HepG2 (cell line): ENCODE measurements around the gene RXFP1. TPM values are rescaled to one million over a fixed set of nuclear protein-coding genes. Genes with fewer than 3 reads are reported as not detected.

ENCODE experiments used
- ATAC-seq: fragments of 200-7000 bp; cut with Tn5 transposase; 3 replicates; pipeline ENCODE4 v1.9.1; 2020; ENCODE audit warnings: mild to moderate bottlenecking, moderate library complexity
- BruUV-seq: library from RNA; stranded (reverse); fragments of 400-500 nt; replicated peaks from 2 replicates; lab custom pipeline; 2021; lab: Mats Ljungman, UMichigan
- CTCF ChIA-PET: fragments of 300-600 bp; formaldehyde crosslinking; extraction: SDS; loops from one replicate; lab custom pipeline; 2021; ENCODE audit warnings: low total read pairs, inconsistent platforms, low intra/inter-chr PET ratio; lab: Yijun Ruan, JAX
- POLR2A ChIA-PET: fragments of 350-600 bp; sonication (Branson Sonifier 250); formaldehyde crosslinking; loops from one replicate; lab custom pipeline; 2020; ENCODE audit warnings: antibody characterized with exemption, inconsistent platforms; lab: Yijun Ruan, JAX
- DNase-seq: peaks from one replicate; pipeline ENCODE4 v3.0.0-alpha.2; 2015; ENCODE audit warnings: low spot score
- FAIRE-seq: peaks from 3 replicates; lab custom pipeline; 2011; peaks lifted over from hg19 to GRCh38; lab: Jason Lieb, UNC
- H2AFZ ChIP-seq: one replicate; pipeline ENCODE4 v1.6.1; 2011; ENCODE audit warnings: low read length, inconsistent platforms
- H3K27ac ChIP-seq: fragments of 300-600 bp; 3 replicates; pipeline ENCODE4 v1.8.0; 2011; ENCODE audit warnings: mixed run types, mild to moderate bottlenecking, mixed read lengths, low read length, inconsistent platforms; ENCODE audit not compliant: insufficient read depth; ENCODE audit errors: extremely low read length
- H3K27me3 ChIP-seq, 2 experiments: fragments of 200-600 bp in 1 of 2; 2 replicates in 1 of 2; 3 replicates in 1 of 2; pipeline versions ENCODE4 v1.6.0 to v1.8.0; 2011; ENCODE audit warnings: low read length in 2 of 2, mild to moderate bottlenecking in 2 of 2, moderate library complexity in 2 of 2, inconsistent platforms in 1 of 2; ENCODE audit not compliant: insufficient read depth in 2 of 2, control insufficient read depth in 1 of 2
- H3K36me3 ChIP-seq, 2 experiments: fragments of 200-600 bp in 1 of 2; replicated peaks in 1 of 2; 2 replicates in 1 of 2; 3 replicates in 1 of 2; pipeline versions ENCODE4 v1.5.1 to v1.8.0; 2011; ENCODE audit warnings: low read length in 2 of 2, inconsistent platforms in 1 of 2; ENCODE audit not compliant: insufficient read depth in 2 of 2, control insufficient read depth in 1 of 2
- H3K4me1 ChIP-seq: 2 replicates; pipeline ENCODE4 v1.5.1; 2012; ENCODE audit warnings: low read length, inconsistent platforms; ENCODE audit not compliant: insufficient read depth
- H3K4me2 ChIP-seq: 2 replicates; pipeline ENCODE4 v1.6.0; 2011; ENCODE audit warnings: low read depth, low read length, inconsistent platforms
- H3K4me3 ChIP-seq, 3 experiments: fragments of 200-600 bp in 1 of 3; sonication (generic), shearing (Covaris generic) in 1 of 3; replicated peaks in 1 of 3; 2 replicates each; pipeline ENCODE4 v1.5.1; 2011 to 2016; ENCODE audit warnings: low read length in 3 of 3, inconsistent platforms in 2 of 3, low read depth in 2 of 3, mild to moderate bottlenecking in 2 of 3, control low read depth in 1 of 3, mixed read lengths in 1 of 3; ENCODE audit not compliant: insufficient read depth in 1 of 3
- H3K79me2 ChIP-seq: one replicate; pipeline ENCODE4 v1.6.1; 2011; ENCODE audit warnings: low read length, inconsistent platforms; ENCODE audit not compliant: insufficient read depth
- H3K9ac ChIP-seq: 2 replicates; pipeline ENCODE4 v1.6.0; 2011; ENCODE audit warnings: mild to moderate bottlenecking, low read depth, low read length, inconsistent platforms; ENCODE audit not compliant: insufficient read depth
- H3K9me3 ChIP-seq: 2 replicates; pipeline ENCODE4 v1.5.1; 2012; ENCODE audit warnings: mild to moderate bottlenecking, low read length
- H4K20me1 ChIP-seq: 2 replicates; pipeline ENCODE4 v1.6.0; 2011; ENCODE audit warnings: inconsistent platforms, mild to moderate bottlenecking, low read length, moderate library complexity; ENCODE audit not compliant: insufficient read depth
- BRD4 ChIP-seq: sonication (generic); formaldehyde crosslinking; IDR thresholded peaks from 2 replicates; pipeline ENCODE4 v1.4.0; 2020; ENCODE audit warnings: missing genetic modification reagents
- MEF2D ChIP-seq: sonication (generic); formaldehyde crosslinking; IDR thresholded peaks from 2 replicates; pipeline ENCODE4 v1.5.1; 2020; ENCODE audit warnings: mild to moderate bottlenecking, missing genetic modification reagents
- MIXL1 ChIP-seq: IDR thresholded peaks from 2 replicates; pipeline ENCODE4 v1.6.1; 2016
- PLRG1 ChIP-seq: fragments of 450-650 bp; conservative IDR thresholded peaks from 2 replicates; pipeline ENCODE4 v1.6.1; 2016
- RAD21 ChIP-seq: fragments of 450-650 bp; formaldehyde crosslinking; IDR thresholded peaks from 2 replicates; pipeline ENCODE4 v1.5.0; 2020; ENCODE audit warnings: mild to moderate bottlenecking
- SP5 ChIP-seq: IDR thresholded peaks from 2 replicates; pipeline ENCODE4 v1.6.1; 2016; ENCODE audit warnings: low read depth, borderline replicate concordance
- STAG1 ChIP-seq: sonication (generic); formaldehyde crosslinking; IDR thresholded peaks from 2 replicates; pipeline ENCODE4 v1.4.0; 2020; ENCODE audit warnings: missing genetic modification reagents
- ZNF501 ChIP-seq: sonication (generic); formaldehyde crosslinking; IDR thresholded peaks from 2 replicates; pipeline ENCODE4 v1.5.1; 2020; ENCODE audit warnings: mild to moderate bottlenecking, moderate library complexity, missing genetic modification reagents
- WGBS: methylation state at CpG from one replicate; pipeline ENCODE4 v1.1.6; 2017; ENCODE audit warnings: low lambda C conversion rate; 5-methylcytosine and 5-hydroxymethylcytosine counted together
- in situ Hi-C: cut with HindIII; loops from 2 replicates; pipeline ENCODE4 v1.10.0; 2017; ENCODE audit warnings: low pct_unique_long_range_greater_than_20kb; ENCODE audit not compliant: extremely low pct_ligation_motif_present
- intact Hi-C: fragments of 100-400 bp; cut with micrococcal nuclease; formaldehyde crosslinking; loops from one replicate; pipeline ENCODE4 v1.10.0; 2022; ENCODE audit not compliant: unreplicated experiment
- polyA plus RNA-seq, 8 experiments: library from polyadenylated mRNA; depleted of rRNA in 3 of 8; stranded (reverse) in 7 of 8; unstranded in 1 of 8; fragments of >200 nt; fragmentation: Illumina TruSeq in 4 of 8; extraction: Trizol in 4 of 8; gene quantifications; 2 replicates each; pipeline versions ENCODE4 v1.2.1 to v1.2.3, GENCODE V29; 2011 to 2016; ENCODE audit warnings: low read depth in 4 of 8, missing spikeins in 1 of 8, mixed read lengths in 1 of 8; ENCODE audit not compliant: insufficient read depth in 1 of 8
- total RNA-seq, 5 experiments: library from RNA; depleted of rRNA; stranded (reverse); fragments of >200 nt; fragmentation: Illumina TruSeq; extraction: Trizol; gene quantifications; 2 replicates each; pipeline ENCODE4 v1.2.3, GENCODE V29; 2016; ENCODE audit warnings: low read depth in 1 of 5
- TF ChIP-seq, protein P1 (sequence below): IDR thresholded peaks from 2 replicates; pipeline ENCODE4 v1.4.0; 2020; ENCODE audit warnings: mild to moderate bottlenecking, missing genetic modification reagents
- TF ChIP-seq, protein P2 (sequence below): sonication (generic); formaldehyde crosslinking; IDR thresholded peaks from 2 replicates; pipeline ENCODE4 v1.5.0; 2020; ENCODE audit warnings: missing genetic modification reagents
- TF ChIP-seq, protein P3 (sequence below): IDR thresholded peaks from 2 replicates; pipeline ENCODE4 v1.6.1; 2018; ENCODE audit warnings: missing genetic modification reagents
- TF ChIP-seq, protein P4 (sequence below): sonication (generic); formaldehyde crosslinking; IDR thresholded peaks from 2 replicates; pipeline ENCODE4 v1.4.0; 2020; ENCODE audit warnings: mild to moderate bottlenecking, missing genetic modification reagents
- TF ChIP-seq, protein P5 (sequence below): sonication (generic); formaldehyde crosslinking; IDR thresholded peaks from 2 replicates; pipeline ENCODE4 v1.4.0; 2020; ENCODE audit warnings: low read depth, mild to moderate bottlenecking, missing genetic modification reagents

RXFP1 gene
- total and polyA plus RNA-seq, 2 of the 13 experiments (the other 11 are each of a cell fraction or from before 2014, with no cell fraction given) = not detected

DNA sequence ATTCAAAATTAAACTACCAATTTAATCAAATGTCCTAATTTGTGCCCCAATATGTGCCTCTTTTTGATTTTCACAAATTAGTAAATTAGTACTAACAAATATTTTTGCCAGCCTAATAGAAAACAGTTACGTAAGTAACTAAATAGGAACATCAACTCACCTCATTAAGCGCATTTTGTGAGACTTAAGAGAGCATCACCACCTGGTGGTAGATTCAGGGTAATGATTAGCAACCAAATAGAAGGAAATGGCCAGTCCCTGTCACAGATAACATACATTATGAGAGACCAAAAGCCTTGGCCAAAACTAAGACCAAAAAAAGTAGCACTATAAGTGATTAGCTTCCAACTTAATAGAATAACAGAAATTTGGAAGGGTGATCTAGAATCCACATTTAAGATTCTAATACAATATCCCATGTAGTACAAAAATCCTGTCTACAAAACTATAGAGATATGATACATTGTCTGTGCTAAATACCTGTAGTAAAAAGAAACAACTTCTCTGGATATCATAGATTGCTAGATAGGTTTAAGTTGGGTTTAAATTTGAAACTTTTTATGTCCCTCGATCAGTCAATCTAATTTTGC lies 103.3 kb downstream of the RXFP1 start:
- BruUV-seq = no TSS peak
- in situ Hi-C loops (loop anchor here (5.0 to 25.0 kb wide), 2 partner anchors 373 to 638 kb away; no protein-coding TSS in a partner anchor), intact Hi-C loops (loop anchor here (1.0 to 2.0 kb wide), 3 partner anchors 128 to 372 kb away; no protein-coding TSS in a partner anchor)
- Histone ChIP-seq H3K27me3 (no peaks in the 10 kb centered on the region; a peak in 1 of 5 replicates), H3K4me1 (no peaks in the 10 kb centered on the region), H3K9me3 (no peaks in the 10 kb centered on the region), H3K36me3 (no peaks in the 10 kb centered on the region), H3K4me3 (no peak overlapping the region), H2AFZ (no peak overlapping the region), H3K27ac (no peak overlapping the region), H4K20me1 (no peaks in the 10 kb centered on the region), H3K4me2 (no peak overlapping the region), H3K79me2 (no peaks in the 10 kb centered on the region), H3K9ac (no peak overlapping the region)
- peak; percentile 71; the same call in 2 of the 3 replicates for ATAC-seq
- DNase-seq = peak; percentile 53
- FAIRE-seq = peak; percentile 83
- POLR2A ChIA-PET = no interaction called here
- CTCF ChIA-PET = interaction anchor here (0.9 to 1.8 kb wide), 3 partner anchors 365 to 432 kb away, joined by 3 to 22 read pairs (median 10); no protein-coding TSS in a partner anchor
- WGBS = 4% methylated on average over 3 of the region's 3 CpGs
- TF ChIP-seq, protein P1, sequence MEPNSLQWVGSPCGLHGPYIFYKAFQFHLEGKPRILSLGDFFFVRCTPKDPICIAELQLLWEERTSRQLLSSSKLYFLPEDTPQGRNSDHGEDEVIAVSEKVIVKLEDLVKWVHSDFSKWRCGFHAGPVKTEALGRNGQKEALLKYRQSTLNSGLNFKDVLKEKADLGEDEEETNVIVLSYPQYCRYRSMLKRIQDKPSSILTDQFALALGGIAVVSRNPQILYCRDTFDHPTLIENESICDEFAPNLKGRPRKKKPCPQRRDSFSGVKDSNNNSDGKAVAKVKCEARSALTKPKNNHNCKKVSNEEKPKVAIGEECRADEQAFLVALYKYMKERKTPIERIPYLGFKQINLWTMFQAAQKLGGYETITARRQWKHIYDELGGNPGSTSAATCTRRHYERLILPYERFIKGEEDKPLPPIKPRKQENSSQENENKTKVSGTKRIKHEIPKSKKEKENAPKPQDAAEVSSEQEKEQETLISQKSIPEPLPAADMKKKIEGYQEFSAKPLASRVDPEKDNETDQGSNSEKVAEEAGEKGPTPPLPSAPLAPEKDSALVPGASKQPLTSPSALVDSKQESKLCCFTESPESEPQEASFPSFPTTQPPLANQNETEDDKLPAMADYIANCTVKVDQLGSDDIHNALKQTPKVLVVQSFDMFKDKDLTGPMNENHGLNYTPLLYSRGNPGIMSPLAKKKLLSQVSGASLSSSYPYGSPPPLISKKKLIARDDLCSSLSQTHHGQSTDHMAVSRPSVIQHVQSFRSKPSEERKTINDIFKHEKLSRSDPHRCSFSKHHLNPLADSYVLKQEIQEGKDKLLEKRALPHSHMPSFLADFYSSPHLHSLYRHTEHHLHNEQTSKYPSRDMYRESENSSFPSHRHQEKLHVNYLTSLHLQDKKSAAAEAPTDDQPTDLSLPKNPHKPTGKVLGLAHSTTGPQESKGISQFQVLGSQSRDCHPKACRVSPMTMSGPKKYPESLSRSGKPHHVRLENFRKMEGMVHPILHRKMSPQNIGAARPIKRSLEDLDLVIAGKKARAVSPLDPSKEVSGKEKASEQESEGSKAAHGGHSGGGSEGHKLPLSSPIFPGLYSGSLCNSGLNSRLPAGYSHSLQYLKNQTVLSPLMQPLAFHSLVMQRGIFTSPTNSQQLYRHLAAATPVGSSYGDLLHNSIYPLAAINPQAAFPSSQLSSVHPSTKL (CRISPR knock-in tag) = no peak
- TF ChIP-seq ZNF501 (no peak), SP5 (CRISPR knock-in tag) (no peak), RAD21 (CRISPR knock-in tag) (peak; percentile 59; the same call in 1 of the 2 replicates), MEF2D (CRISPR knock-in tag) (no peak), PLRG1 (no peak), STAG1 (peak; percentile 84), BRD4 (CRISPR knock-in tag) (no peak), MIXL1 (CRISPR knock-in tag) (peak; percentile 78; the same call in 1 of the 2 replicates)
- TF ChIP-seq, protein P2, sequence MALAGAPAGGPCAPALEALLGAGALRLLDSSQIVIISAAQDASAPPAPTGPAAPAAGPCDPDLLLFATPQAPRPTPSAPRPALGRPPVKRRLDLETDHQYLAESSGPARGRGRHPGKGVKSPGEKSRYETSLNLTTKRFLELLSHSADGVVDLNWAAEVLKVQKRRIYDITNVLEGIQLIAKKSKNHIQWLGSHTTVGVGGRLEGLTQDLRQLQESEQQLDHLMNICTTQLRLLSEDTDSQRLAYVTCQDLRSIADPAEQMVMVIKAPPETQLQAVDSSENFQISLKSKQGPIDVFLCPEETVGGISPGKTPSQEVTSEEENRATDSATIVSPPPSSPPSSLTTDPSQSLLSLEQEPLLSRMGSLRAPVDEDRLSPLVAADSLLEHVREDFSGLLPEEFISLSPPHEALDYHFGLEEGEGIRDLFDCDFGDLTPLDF = no peak
- TF ChIP-seq, protein P3, sequence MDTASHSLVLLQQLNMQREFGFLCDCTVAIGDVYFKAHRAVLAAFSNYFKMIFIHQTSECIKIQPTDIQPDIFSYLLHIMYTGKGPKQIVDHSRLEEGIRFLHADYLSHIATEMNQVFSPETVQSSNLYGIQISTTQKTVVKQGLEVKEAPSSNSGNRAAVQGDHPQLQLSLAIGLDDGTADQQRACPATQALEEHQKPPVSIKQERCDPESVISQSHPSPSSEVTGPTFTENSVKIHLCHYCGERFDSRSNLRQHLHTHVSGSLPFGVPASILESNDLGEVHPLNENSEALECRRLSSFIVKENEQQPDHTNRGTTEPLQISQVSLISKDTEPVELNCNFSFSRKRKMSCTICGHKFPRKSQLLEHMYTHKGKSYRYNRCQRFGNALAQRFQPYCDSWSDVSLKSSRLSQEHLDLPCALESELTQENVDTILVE (CRISPR knock-in tag) = no peak
- TF ChIP-seq, protein P4, sequence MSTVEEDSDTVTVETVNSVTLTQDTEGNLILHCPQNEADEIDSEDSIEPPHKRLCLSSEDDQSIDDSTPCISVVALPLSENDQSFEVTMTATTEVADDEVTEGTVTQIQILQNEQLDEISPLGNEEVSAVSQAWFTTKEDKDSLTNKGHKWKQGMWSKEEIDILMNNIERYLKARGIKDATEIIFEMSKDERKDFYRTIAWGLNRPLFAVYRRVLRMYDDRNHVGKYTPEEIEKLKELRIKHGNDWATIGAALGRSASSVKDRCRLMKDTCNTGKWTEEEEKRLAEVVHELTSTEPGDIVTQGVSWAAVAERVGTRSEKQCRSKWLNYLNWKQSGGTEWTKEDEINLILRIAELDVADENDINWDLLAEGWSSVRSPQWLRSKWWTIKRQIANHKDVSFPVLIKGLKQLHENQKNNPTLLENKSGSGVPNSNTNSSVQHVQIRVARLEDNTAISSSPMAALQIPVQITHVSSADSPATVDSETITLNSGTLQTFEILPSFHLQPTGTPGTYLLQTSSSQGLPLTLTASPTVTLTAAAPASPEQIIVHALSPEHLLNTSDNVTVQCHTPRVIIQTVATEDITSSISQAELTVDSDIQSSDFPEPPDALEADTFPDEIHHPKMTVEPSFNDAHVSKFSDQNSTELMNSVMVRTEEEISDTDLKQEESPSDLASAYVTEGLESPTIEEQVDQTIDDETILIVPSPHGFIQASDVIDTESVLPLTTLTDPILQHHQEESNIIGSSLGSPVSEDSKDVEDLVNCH (CRISPR knock-in tag) = no peak
- TF ChIP-seq, protein P5, sequence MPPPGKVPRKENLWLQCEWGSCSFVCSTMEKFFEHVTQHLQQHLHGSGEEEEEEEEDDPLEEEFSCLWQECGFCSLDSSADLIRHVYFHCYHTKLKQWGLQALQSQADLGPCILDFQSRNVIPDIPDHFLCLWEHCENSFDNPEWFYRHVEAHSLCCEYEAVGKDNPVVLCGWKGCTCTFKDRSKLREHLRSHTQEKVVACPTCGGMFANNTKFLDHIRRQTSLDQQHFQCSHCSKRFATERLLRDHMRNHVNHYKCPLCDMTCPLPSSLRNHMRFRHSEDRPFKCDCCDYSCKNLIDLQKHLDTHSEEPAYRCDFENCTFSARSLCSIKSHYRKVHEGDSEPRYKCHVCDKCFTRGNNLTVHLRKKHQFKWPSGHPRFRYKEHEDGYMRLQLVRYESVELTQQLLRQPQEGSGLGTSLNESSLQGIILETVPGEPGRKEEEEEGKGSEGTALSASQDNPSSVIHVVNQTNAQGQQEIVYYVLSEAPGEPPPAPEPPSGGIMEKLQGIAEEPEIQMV = no peak
